Motor neuron (in vitro differentiated cells): ENCODE measurements around the gene TRPM2. TPM values are rescaled to one million over a fixed set of nuclear protein-coding genes. Genes with fewer than 3 reads are reported as not detected.
A peak's percentile ranks its signal among the peaks of the same experiment; 100 is the strongest.
"Not testable (repeated sequence)": the region's sequence is repeated elsewhere in the genome, so short reads cannot be mapped to it uniquely, and the experiment has no call there.

Experiments
- ATAC-seq, 8 experiments: fragments of 200-7000 bp; cut with Tn5 transposase; replicated peaks in 6 of 8; 2 replicates each; pipeline ENCODE4 v1.8.0; 2021; ENCODE audit warnings: mild to moderate bottlenecking in 8 of 8, moderate library complexity in 8 of 8
- H3K27ac ChIP-seq, 2 donors: fragments of 250-450 bp; sonication (Bioruptor Pico); 2 replicates each; pipeline ENCODE4 v1.9.0; 2021; ENCODE audit warnings: antibody characterized with exemption in 2 of 2, mild to moderate bottlenecking in 2 of 2, moderate library complexity in 1 of 2
- H3K4me1 ChIP-seq, 2 donors: fragments of 250-450 bp; sonication (Bioruptor Pico); replicated peaks in 1 of 2; 2 replicates each; pipeline ENCODE4 v1.6.1; 2021; ENCODE audit warnings: antibody characterized with exemption in 2 of 2, mild to moderate bottlenecking in 2 of 2, moderate library complexity in 1 of 2
- H3K4me3 ChIP-seq, 5 donors: fragments of 250-450 bp; sonication (Bioruptor Pico); 2 replicates each; pipeline ENCODE4 v1.9.0; 2021; ENCODE audit warnings: antibody characterized with exemption in 5 of 5, mild to moderate bottlenecking in 5 of 5, moderate library complexity in 4 of 5
- WGBS, 10 experiments: fragments of 450-650 bp; shearing (Covaris generic); methylation state at CpG; one replicate each; pipeline ENCODE4 v1.0.0; 2022; 5-methylcytosine and 5-hydroxymethylcytosine counted together
- in situ Hi-C, 9 experiments: fragments of 400-800 bp; cut with MboI; loops; one replicate each; pipeline ENCODE4 v1.15.0; 2021; ENCODE audit warnings: low sequenced_read_pairs in 9 of 9, low pct_unique_long_range_greater_than_20kb in 2 of 9; ENCODE audit not compliant: unreplicated experiment in 9 of 9
- total RNA-seq, 8 experiments: library from RNA; unstranded; fragments of 300-600 nt; gene quantifications; 2 replicates each; pipeline versions ENCODE4 v1.2.3 to v1.2.4, GENCODE V29; 2022

Gene TRPM2
- total RNA-seq, 8 experiments from 2014 or later: 0.05 to 0.35 (median 0.15) TPM

GRCh38 chr21:44354775-44355771, 1.7 kb downstream of the TRPM2 start:
- no peak overlapping the region for H3K27ac ChIP-seq
- in situ Hi-C loops: loop anchor here in 1 of 9 experiments (10.0 kb wide), 1 partner anchor 120 kb away; no protein-coding TSS in a partner anchor
- 10 to 100% (median 59%) methylated on average over 1 to 10 of the region's 24 CpGs; no CpG with 5 or more reads in 1 of the 10 experiments for WGBS, 10 experiments

GRCh38 chr21:44356160-44356559, 2.7 kb downstream of the TRPM2 start:
- H3K27ac ChIP-seq: no peak overlapping the region
- WGBS, 10 experiments: 60 to 93% (median 71%) methylated on average over 2 to 10 of the region's 11 CpGs; no CpG with 5 or more reads in 3 of the 10 experiments
- ATAC-seq: no peak
- H3K4me1 ChIP-seq: no peaks in the 10 kb centered on the region
- in situ Hi-C loops: loop anchor here in 1 of 9 experiments (10.0 kb wide), 1 partner anchor 119 kb away; no protein-coding TSS in a partner anchor
- no peak overlapping the region for H3K4me3 ChIP-seq

More at GRCh38 chr21:44354775-44355771, 1.7 kb downstream of the TRPM2 start:
- Histone ChIP-seq H3K4me3 (no peak overlapping the region), H3K4me1 (peaks cover 0 to under 1% of the 10 kb centered on the region in 2 donors)
- no peak for ATAC-seq

- WGBS, 10 experiments: 17 to 93% (median 60%) methylated on average over 1 to 6 of the region's 6 CpGs
- ATAC-seq: peak in 3 of 8 experiments; percentile 51 to 64 (median 62)
- no peaks in the 10 kb centered on the region for H3K4me1 ChIP-seq
- no peak overlapping the region for H3K27ac ChIP-seq
- no peak overlapping the region for H3K4me3 ChIP-seq
- in situ Hi-C loops: loop anchor here in 1 of 9 experiments (10.0 kb wide), 1 partner anchor 118 kb away; no protein-coding TSS in a partner anchor
These were observed 3.2 kb downstream of the TRPM2 start for GRCh38 chr21:44356636-44357035.

- H3K4me3 ChIP-seq: no peak overlapping the region
- no peaks in the 10 kb centered on the region for H3K4me1 ChIP-seq
- ATAC-seq: peak in 1 of 8 experiments; percentile 22
- WGBS, 10 experiments: 36 to 100% (median 70%) methylated on average over 2 to 7 of the region's 21 CpGs; no CpG with 5 or more reads in 3 of the 10 experiments
- in situ Hi-C loops: loop anchor here in 1 of 9 experiments (10.0 kb wide), 1 partner anchor 118 kb away; no protein-coding TSS in a partner anchor
- no peak overlapping the region for H3K27ac ChIP-seq
These were observed 3.8 kb downstream of the TRPM2 start for GRCh38 chr21:44357064-44357837.

- no peak overlapping the region for H3K4me3 ChIP-seq
- ATAC-seq: no peak
- no peak overlapping the region for H3K27ac ChIP-seq
- WGBS, 10 experiments: 44 to 100% (median 78%) methylated on average over 2 to 8 of the region's 8 CpGs
- H3K4me1 ChIP-seq: no peaks in the 10 kb centered on the region
- in situ Hi-C loops: loop anchor here in 1 of 9 experiments (10.0 kb wide), 1 partner anchor 115 kb away; no protein-coding TSS in a partner anchor
These were observed 6.0 kb downstream of the TRPM2 start for GRCh38 chr21:44359396-44359795.

GRCh38 chr21:44360159-44360558, 6.7 kb downstream of the TRPM2 start:
- no peak overlapping the region for H3K4me3 ChIP-seq
- WGBS, 10 experiments: 0 to 67% (median 39%) methylated on average over 2 to 7 of the region's 8 CpGs
- no peak overlapping the region for H3K27ac ChIP-seq
- in situ Hi-C loops: no loop called here
- ATAC-seq: no peak
- H3K4me1 ChIP-seq: no peaks in the 10 kb centered on the region

- H3K4me3 ChIP-seq, in situ Hi-C loops, H3K4me1 ChIP-seq, ATAC-seq, H3K27ac ChIP-seq: not testable (repeated sequence)
- 40 to 100% (median 75%) methylated on average over 1 to 4 of the region's 5 CpGs; no CpG with 5 or more reads in 3 of the 10 experiments for WGBS, 10 experiments
These were observed 8.5 kb downstream of the TRPM2 start for GRCh38 chr21:44361903-44362302.

- no peak for ATAC-seq
- 0 to 100% (median 60%) methylated on average over 1 of the region's 1 CpG; no CpG with 5 or more reads in 2 of the 10 experiments for WGBS, 10 experiments
- Histone ChIP-seq H3K4me3 (no peak overlapping the region), H3K27ac (no peak overlapping the region), H3K4me1 (no peaks in the 10 kb centered on the region)
- in situ Hi-C loops: no loop called here
These were observed 9.9 kb downstream of the TRPM2 start for GRCh38 chr21:44363278-44363677.

GRCh38 chr21:44364151-44365053, 11.0 kb downstream of the TRPM2 start:
- Histone ChIP-seq H3K4me3 (no peak overlapping the region), H3K27ac (no peak overlapping the region), H3K4me1 (no peaks in the 10 kb centered on the region)
- peak in 1 of 8 experiments; percentile 28 for ATAC-seq
- in situ Hi-C loops: no loop called here
- 15 to 85% (median 71%) methylated on average over 4 to 9 of the region's 22 CpGs; no CpG with 5 or more reads in 6 of the 10 experiments for WGBS, 10 experiments

- 73 to 100% (median 80%) methylated on average over 1 to 3 of the region's 18 CpGs; no CpG with 5 or more reads in 6 of the 10 experiments for WGBS, 10 experiments
These were observed 12.0 kb downstream of the TRPM2 start for GRCh38 chr21:44365251-44365966.

GRCh38 chr21:44365967-44366585, 12.7 kb downstream of the TRPM2 start:
- Histone ChIP-seq H3K4me3 (no peak overlapping the region), H3K4me1 (peaks cover 7 to 8% of the 10 kb centered on the region in 2 donors), H3K27ac (no peak overlapping the region)
- 60 to 100% methylated on average over 3 of the region's 22 CpGs; no CpG with 5 or more reads in 8 of the 10 experiments for WGBS, 10 experiments
- no peak for ATAC-seq
- in situ Hi-C loops: no loop called here

More at GRCh38 chr21:44365251-44365966, 12.0 kb downstream of the TRPM2 start:
- Histone ChIP-seq H3K4me1 (peaks cover 3 to 6% of the 10 kb centered on the region in 2 donors), H3K27ac (no peak overlapping the region), H3K4me3 (no peak overlapping the region)
- in situ Hi-C loops: no loop called here
- ATAC-seq: no peak
